Kidney (tissue), 14 donors: ENCODE measurements around the gene DYNLT2B. TPM values are rescaled to one million over a fixed set of nuclear protein-coding genes. Genes with fewer than 3 reads are reported as not detected.

ENCODE experiments used
- DNase-seq, 5 donors: peaks; one replicate each; pipeline ENCODE4 v3.0.0-alpha.2; 2013 to 2020
- FAIRE-seq: peaks from 2 replicates; lab custom pipeline; 2012; peaks lifted over from hg19 to GRCh38; lab: Jason Lieb, UNC
- H3K27ac ChIP-seq, 2 donors: one replicate each; pipeline ENCODE4 v1.7.0; 2013; ENCODE audit warnings: low read depth in 2 of 2, low read length in 2 of 2, inconsistent platforms in 1 of 2
- H3K27me3 ChIP-seq: one replicate; pipeline ENCODE4 v1.7.1; 2013; ENCODE audit warnings: low read length, inconsistent platforms; ENCODE audit not compliant: control insufficient read depth, insufficient read depth
- H3K36me3 ChIP-seq, 3 donors: one replicate each; pipeline versions ENCODE4 v1.7.0 to v1.7.1; 2013; ENCODE audit warnings: low read length in 3 of 3, control low read depth in 1 of 3, inconsistent platforms in 1 of 3; ENCODE audit not compliant: insufficient read depth in 3 of 3, control insufficient read depth in 2 of 3
- H3K4me1 ChIP-seq, 3 donors: one replicate each; pipeline versions ENCODE4 v1.7.0 to v1.7.1; 2013; ENCODE audit warnings: low read length in 3 of 3, inconsistent platforms in 1 of 3, low read depth in 1 of 3; ENCODE audit not compliant: control insufficient read depth in 2 of 3, insufficient read depth in 2 of 3
- H3K4me3 ChIP-seq, 3 donors: one replicate each; pipeline versions ENCODE4 v1.7.0 to v1.8.1; 2013; ENCODE audit warnings: low read length in 3 of 3, control low read depth in 1 of 3, inconsistent platforms in 1 of 3
- H3K9ac ChIP-seq, 3 donors: one replicate each; pipeline versions ENCODE4 v1.7.0 to v1.7.1; 2013; ENCODE audit warnings: low read length in 3 of 3, control low read depth in 1 of 3, inconsistent platforms in 1 of 3
- H3K9me3 ChIP-seq, 3 donors: one replicate each; pipeline versions ENCODE4 v1.7.0 to v1.7.1; 2013; ENCODE audit warnings: low read length in 3 of 3, control low read depth in 1 of 3, inconsistent platforms in 1 of 3; ENCODE audit not compliant: control insufficient read depth in 2 of 3, insufficient read depth in 1 of 3
- intact Hi-C: fragments of 100-400 bp; cut with DNase I; formaldehyde crosslinking; loops from one replicate; pipeline ENCODE4 v1.11.1; 2022
- polyA plus RNA-seq: library from polyadenylated mRNA; stranded (reverse); fragments of 350-450 nt; fragmentation: Illumina TruSeq; extraction: RNeasy Lipid Tissue Mini Kit (QIAGEN cat#74804); gene quantifications from one replicate; pipeline ENCODE4 v1.2.3, GENCODE V29; 2014; ENCODE audit warnings: low read depth, low replicate concordance; ENCODE audit not compliant: insufficient read depth
- total RNA-seq: library from RNA; stranded (reverse); fragmentation: NEBNext Ultra II Directional; extraction: Animal tissue kit (Norgen Biotek cat#: 25700); gene quantifications from one replicate; pipeline ENCODE4 v1.2.1, GENCODE V29; 2021
- TF ChIP-seq, protein P1 (sequence below): IDR thresholded peaks from 3 replicates; pipeline ENCODE4 v1.5.1; 2012; ENCODE audit warnings: mild to moderate bottlenecking, moderate library complexity, borderline replicate concordance; ENCODE audit not compliant: insufficient read depth; ENCODE audit errors: extremely low read depth
- donor health status: control.
- donor health status: control.
- donor health status: control.
- donor health status: control.
- donor health status: control.
- donor health status: DM: yes; HTN: yes; CAD: no.
- donor health status: Normal renal cell carcinoma (clear cell type).

Gene DYNLT2B
- total and polyA plus RNA-seq, 2 donors from 2014 or later, result 10.5 to 41.8 TPM

DNA sequence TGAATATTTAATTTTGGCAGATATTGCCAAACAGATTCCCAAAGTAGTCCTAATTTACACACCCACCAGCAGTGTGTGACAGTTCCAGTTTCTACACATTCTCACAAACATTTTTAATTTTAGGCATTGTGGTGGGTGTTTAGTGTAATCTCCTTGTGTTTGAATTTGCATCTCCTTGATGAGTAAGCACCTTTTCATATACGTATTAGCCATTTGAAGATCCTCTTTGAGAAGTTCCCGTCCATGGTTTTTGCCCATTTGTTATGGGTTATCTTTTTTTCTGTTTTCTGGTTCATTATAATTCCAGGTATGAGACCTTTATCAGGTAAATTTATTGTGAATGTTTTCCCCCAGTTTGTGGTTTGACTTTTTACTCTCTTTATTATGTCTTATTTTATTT, 22.4 kb upstream of the DYNLT2B start:
- no peak for FAIRE-seq
- Histone ChIP-seq H3K27me3 (no peaks in the 10 kb centered on the region), H3K27ac (no peak overlapping the region), H3K9me3 (no peaks in the 10 kb centered on the region), H3K4me3 (no peak overlapping the region), H3K9ac (no peak overlapping the region), H3K36me3 (no peaks in the 10 kb centered on the region), H3K4me1 (no peaks in the 10 kb centered on the region)
- TF ChIP-seq, protein P1, sequence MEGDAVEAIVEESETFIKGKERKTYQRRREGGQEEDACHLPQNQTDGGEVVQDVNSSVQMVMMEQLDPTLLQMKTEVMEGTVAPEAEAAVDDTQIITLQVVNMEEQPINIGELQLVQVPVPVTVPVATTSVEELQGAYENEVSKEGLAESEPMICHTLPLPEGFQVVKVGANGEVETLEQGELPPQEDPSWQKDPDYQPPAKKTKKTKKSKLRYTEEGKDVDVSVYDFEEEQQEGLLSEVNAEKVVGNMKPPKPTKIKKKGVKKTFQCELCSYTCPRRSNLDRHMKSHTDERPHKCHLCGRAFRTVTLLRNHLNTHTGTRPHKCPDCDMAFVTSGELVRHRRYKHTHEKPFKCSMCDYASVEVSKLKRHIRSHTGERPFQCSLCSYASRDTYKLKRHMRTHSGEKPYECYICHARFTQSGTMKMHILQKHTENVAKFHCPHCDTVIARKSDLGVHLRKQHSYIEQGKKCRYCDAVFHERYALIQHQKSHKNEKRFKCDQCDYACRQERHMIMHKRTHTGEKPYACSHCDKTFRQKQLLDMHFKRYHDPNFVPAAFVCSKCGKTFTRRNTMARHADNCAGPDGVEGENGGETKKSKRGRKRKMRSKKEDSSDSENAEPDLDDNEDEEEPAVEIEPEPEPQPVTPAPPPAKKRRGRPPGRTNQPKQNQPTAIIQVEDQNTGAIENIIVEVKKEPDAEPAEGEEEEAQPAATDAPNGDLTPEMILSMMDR, result no peak
- DNase-seq, result no peak
- intact Hi-C loops, result no loop called here

DNA sequence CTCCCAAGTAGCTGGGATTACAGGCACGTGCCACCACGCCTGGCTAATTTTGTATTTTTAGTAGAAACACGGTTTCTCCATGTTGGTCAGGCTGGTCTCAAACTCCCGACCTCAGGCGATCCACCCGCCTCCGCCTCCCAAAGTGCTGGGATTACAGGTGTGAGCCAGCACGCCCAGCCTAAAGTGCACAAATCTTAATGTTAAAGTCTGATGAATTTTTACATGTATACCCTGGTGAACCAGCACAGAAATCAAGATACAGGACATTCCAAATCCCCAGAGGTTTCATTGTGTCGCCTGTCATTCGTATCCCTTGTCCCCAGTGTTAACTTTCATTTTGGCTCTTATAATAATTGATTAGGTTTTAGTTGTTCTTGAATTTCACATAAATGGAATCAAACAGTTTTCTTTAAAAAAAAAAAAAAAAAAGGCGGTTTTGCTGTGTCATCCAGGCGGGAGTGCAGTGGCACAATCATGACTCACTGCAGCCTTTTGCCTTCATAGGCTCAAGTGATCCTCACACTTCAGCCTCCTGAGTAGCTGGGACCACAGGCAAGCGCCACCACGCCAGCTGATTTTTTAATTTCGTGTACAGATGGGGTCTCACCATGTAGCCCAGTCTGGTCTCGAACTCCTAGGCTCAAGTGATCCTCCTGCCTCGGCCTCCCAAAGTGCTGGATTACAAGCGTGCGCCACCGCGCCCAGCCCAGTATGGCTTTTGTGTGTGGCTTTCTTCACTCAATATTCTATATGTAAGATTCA, 21.6 kb upstream of the DYNLT2B start:
- no peaks in the 10 kb centered on the region for H3K9me3 ChIP-seq

DNA sequence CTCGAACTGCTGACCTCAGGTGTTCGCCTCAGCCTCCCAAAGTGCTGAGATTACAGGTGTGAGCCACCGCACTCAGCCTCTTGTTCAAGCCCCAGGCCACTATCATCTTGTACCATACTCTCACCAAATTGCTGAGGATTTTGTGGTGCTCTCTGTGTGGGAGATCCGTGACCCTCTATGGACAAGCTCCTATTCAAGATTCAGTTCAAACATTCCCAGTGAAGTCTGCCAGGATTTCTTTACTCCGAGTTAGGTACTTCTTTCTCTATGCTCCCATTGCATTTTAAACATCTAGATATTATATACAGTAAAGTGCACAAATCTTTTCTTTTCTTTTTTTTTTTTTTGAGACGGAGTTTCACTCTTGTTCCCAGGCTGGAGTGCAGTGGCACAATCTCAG, 21.0 kb upstream of the DYNLT2B start:
- TF ChIP-seq, protein P1, result no peak
- intact Hi-C loops, result no loop called here
- Histone ChIP-seq H3K27me3 (no peaks in the 10 kb centered on the region), H3K27ac (no peak overlapping the region), H3K4me3 (no peak overlapping the region), H3K9ac (no peak overlapping the region), H3K9me3 (no peaks in the 10 kb centered on the region), H3K4me1 (no peaks in the 10 kb centered on the region), H3K36me3 (no peaks in the 10 kb centered on the region)
- no peak for FAIRE-seq
- DNase-seq, result no peak

More for the DNA sequence above, 21.6 kb upstream of the DYNLT2B start:
- Histone ChIP-seq H3K4me3 (no peak overlapping the region), H3K36me3 (no peaks in the 10 kb centered on the region), H3K27ac (no peak overlapping the region), H3K4me1 (no peaks in the 10 kb centered on the region), H3K27me3 (no peaks in the 10 kb centered on the region), H3K9ac (no peak overlapping the region)
- TF ChIP-seq, protein P1, result no peak
- DNase-seq (no peak), FAIRE-seq (no peak)
- intact Hi-C loops, result no loop called here
